OCI-M2 (cell line): Measurements from ENCODE around the gene NFIX.

Source experiments
- DNase-seq: peaks from one replicate; lab custom pipeline; 2025; ENCODE audit not compliant: unreplicated experiment; lab: John Stamatoyannopoulos, UW

NFIX gene

DNA sequence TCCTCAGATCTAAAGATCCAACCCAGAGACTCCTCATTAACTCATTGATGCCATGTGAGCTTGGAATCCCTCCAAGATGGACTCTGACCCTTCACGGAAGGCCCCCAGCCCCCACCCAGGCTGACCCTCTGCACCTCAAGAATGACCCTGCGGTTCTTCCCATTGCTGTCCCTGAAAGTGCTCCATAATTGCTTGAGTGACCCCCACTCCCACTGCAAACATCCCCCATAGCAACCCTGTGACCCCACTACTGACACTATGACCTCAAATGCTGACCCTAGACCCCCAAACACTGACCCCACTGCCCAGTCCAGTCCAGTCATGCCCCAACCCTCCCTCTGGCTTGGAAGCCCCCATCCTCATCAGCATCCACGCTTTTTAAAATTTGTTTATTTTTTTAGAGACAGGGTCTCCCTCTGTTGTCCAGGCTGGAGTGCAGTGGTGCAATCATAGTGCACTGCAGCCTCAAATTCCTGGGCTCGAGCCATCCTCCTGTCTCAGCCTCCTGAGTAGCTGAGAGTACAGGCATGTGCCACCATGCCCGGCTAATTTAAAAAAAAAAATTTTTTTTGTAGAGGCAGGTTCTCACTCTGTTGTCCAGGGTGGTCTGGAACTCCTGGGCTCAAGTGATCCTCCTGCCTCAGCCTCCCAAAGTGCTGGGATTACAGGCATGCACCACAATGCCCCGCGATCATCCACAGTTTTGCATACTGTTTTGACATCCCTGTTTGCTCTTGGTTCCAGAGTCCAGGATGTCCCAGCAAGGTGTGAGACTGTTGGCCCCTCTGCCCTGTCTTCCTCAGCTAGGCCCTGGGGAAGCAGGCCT is 106.5 kb downstream of the NFIX start:
- no peak for DNase-seq

DNA sequence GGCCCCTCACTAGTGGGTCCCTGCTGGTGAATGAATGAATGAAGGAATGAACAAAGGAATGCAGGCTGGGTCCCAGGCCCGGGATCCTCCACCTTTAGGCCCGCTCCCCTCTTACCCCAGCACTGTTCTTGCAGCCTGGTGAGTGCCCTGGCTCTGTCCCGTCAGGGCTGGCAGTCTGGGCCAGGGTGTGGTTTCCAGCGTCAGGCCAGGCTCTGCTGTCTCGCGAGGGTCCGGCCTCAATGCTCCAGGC is 107.1 kb downstream of the NFIX start:
- DNase-seq, result no peak

DNA sequence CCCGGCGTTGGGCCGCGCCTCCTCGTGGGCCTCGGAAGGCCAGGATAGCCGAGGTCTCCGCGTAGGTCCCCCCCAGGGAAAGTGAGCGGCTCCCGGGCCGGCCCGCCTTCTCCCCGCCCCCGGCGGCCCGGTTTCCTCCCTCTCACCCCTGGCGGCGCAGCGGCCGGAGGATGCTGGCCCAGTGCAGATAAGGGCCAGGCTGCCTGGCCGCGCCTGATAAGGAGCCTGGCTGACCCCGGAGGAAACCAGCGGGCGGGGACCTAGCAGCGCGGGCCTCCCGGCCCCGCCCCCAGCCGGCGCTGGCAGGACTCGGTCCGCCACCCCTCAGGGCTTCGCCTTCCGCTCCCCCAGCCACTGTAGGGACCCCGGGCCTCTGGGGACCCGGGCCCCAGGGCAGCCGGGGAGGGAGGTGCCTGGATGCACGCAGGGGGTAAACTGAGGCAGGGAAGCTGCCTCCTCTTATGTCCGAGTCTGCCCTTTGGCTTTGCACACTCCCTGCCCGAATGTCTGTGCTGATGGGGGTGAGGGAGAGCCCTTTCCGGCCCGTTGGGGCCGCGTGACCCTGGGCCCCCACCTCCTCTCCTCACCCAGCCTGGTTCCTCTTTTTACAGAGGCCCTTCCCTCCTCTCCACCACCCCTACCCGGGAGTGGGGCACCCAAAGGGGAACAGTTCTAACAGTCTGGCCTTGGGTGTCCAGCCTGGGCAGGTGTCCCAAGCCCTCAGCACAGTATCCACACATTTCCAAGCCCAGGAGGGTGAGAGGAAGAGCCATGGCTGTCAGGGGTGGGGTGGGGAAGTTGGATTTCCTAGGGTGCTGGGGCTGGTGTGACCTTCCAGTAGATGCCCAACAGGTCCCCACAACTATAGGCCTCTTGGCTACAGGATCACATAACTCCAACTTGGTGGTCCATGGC is 107.6 kb downstream of the NFIX start, which contains the start of gene LYL1:
Gene LYL1 (minus strand): TSS at position 193 of the 915 bp plus-strand sequence. CDS start 1,687 bp downstream, outside the sequence.
- no peak for DNase-seq

DNA sequence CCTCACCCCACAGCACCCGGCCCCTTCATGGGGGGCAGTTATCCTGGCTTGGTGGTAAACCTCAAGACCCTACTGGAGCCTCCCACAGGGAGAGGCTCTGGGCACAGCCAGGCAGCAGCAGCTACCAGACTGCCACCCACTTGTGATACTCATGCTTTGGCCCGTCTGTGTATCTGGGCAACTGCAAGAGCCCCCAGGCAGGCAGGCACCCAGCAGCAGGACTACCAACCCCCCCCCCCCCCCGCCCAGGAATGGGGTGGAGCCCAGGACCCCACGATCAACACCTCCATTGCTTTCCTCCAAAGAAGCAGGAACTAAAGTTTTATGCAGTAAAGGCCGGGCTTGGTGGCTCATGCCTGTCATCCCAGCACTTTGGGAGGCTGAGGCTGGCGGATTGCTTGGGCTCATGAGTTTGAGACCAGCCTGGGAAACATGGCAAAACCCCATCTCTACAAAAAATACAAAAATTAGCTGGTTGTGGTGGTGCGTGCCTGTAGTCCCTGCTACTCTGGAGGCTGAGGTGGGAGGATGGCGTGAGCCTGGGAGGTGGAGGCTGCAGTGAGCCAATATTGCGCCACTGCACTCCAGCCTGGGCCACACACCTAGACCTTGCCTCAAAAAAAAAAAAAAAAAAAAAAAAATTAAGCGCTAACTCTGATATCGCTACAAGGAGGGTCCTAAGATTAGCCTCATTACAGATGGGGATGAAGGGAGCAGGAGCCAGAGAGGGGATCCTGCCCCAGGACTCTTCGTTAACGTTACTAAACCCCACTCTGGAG is 108.5 kb downstream of the NFIX start:
- no peak for DNase-seq

DNA sequence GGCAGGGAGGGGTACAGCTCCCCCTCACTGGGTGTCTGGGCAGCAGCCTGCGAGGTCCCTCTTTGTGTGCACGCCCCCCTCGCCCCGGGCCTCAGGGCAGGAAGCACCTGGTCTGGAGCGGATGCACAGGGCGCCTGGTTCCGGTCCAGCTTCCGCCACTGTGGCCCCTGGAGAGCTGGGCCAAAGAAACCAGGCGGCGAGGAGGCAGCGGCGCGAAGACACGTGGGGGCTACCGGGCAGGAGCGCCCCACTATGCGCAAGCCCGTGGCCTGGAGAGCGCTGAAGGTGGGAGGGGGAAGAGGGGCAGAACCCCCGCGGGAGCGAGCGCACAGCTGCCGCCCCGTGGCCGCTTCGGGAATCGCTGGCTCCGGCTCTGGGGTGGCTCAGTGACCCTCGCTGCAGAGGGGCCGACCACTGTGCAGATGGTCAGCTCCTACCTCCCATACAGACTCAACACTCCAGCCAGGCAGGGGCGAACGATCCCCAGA is 109.1 kb downstream of the NFIX start:
- no peak for DNase-seq

DNA sequence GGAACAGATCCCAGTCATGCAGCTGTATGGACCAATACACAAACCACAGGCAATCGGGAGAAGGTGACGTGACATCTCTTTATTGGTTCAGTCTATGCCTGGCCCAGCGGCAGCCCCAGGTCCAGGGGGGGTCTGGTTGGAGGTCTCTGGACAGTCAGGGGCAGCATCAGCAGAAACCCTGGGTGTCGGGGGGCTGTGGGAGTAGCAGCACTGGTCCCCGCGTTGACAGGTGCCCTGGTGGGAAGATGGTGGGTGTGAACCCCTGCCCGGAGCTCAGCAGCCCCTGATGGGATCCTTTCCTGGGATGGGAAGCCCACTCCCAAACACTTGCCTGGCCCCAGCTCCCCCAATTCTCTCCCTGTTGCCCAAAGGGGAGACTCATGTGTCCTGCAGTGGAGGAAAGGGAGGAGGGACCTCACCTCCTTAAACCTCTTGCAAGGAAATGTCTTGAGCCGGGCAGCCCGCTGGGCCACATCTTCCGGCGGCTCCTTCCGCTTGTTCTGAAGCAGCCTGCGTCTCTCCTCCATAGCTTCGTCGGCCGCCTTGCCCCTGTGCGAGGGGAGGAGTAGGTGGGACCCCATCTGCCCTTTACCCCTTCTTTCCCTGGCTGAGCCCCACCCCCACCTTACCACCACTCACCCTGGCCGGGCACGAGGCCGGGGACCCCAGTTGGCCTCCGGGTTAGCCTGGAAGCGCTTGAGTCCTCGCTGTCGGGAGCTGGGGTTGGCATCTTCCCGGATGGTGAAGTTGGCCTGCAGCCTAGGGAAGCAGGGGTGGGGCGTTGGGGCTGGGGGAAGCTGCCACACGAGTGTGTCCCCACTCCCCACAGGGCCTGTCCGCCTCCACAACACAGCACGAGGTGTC is 109.8 kb downstream of the NFIX start:
- no peak for DNase-seq

DNA sequence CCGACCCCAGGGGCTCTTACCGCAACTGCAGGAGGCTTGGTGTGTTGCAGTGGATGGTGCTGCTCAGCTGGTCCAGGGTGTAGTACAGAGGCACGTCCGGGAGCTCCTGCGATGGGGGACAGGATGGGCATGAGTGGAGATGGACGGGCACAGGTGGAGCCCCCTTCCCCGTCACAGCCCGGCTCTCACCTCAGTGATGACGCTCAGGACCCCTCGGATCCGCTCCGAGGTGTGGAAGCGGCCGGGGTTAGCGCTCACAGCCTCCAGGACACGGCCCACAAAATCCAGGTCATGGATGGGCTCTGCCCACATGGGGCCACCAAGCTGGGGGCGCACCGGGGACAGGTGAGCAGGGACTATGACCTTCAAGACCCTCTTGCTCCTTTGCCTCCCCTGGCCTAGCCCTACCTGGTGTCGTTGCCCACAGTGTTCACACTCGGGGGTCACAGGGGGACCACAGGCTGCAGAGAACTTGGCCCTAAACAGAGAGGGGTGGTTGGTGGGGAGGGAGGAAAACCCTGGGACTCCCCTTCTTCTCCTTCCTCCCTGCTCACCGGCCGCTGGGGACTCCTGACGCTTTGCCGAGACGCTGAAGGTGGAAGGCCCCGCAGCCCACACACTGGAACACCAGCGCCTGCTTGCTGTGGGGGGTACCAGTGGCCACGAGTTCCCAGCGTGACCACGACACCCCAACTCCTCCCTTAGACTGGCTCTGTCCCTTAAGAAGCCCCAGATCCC is 114.3 kb downstream of the NFIX start:
- DNase-seq, result no peak

DNA sequence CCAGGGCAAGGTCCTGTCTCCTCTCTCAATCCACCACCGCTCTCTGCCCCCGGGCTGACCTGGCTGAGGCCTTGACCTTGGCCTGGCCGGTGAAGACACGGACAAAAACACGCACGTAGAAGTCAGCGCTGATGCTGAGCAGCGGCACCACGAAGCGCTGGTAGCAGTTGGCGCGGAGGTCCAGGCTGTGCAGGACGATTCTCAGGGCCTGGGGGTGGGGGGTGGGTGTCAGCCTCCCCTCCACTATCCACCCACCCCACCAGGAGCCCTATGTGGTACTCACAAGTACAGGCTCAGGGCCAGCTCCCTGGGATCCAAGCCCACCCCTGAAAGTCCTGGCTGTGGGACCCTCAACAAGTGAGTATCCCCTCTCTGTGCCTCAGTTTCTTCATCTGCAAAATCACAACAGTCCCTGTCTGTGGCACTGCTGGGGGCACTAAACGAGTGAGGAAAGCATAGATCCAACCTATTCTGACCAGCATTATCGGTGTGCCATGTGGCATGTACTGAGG is 114.9 kb downstream of the NFIX start:
- DNase-seq, result no peak

DNA sequence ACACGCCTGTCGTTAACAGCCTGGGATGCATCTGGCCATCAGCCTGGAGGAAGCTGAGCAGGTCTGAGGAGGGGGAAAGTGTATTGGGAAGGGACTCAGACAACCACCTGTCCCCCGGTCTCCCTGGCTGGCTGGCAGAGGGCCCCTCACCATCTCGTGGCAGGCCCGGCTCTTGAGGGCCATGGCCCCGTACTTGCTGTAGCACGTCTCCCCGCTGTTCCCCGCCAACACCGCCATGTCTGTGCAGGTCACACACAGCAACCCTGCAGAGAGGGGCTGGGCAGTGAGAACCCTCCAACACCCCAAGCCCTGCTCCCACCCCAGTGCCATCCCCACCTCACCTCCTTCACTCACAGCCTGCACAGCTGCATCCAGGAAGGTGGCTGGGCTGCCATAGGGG is 117.3 kb downstream of the NFIX start:
- no peak for DNase-seq

DNA sequence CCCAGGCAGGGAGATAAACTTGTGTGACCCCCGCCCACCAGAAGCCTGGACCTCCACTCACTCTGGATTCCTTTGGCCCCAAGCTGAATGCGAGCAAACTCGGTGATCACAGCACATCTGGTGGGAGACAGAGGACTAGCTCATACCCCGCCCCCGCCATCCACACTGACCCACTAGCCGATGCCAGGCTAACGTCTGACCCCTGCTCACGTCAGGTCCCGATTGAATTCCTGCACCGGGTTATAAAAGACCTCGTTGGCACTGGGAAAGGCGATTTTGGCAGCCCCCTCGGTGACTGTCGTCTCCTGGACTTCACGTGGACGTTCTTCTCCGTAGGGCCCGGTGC is 120.6 kb downstream of the NFIX start:
- no peak for DNase-seq

DNA sequence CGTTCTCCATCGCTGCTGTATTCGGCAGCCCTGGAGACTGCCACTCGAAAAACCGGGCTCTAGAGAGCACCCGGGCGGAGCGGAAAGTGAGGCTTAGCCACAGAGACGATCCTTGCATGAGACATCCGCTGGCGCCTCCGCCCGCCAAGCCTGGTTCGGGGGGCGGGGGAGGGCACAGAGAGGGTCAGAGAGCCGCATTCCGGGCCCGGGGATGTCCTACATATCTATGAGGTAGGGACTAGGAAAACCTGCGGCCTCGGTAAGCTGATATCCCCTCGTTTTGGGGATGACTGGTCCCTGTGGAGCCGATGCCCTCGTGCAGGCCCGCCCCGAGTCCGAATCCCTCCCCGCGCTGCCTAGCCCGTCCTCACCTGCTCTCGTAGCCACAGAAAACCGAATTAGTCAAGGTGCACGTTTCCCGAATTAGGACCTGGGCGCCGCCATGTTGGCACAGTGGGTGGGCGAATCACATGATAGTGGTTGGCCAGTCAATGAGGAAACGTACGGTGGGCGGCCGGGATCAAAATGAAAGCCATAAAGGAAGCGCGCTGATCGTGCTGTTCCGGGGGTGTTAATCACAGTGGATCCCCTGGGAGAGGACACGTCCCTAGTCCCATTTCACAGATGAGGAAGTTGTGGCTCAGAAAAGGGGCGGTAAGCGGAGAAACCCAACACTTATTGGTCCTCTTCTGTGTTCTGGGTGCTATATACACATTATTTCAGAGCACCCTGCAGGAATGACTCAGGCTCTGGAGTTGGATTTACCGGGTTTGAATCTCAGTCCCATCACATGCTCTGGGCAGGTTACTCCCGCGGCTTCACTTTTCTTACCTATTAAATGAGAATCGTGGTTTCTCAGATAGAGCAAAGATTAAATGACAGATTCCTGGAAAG is 121.3 kb downstream of the NFIX start, which contains the start of gene TRMT1:
Gene TRMT1 (minus strand): TSS at position 459 of the 894 bp plus-strand sequence. CDS start 341 bp downstream, at position 118.
- peak; percentile 82 for DNase-seq

DNA sequence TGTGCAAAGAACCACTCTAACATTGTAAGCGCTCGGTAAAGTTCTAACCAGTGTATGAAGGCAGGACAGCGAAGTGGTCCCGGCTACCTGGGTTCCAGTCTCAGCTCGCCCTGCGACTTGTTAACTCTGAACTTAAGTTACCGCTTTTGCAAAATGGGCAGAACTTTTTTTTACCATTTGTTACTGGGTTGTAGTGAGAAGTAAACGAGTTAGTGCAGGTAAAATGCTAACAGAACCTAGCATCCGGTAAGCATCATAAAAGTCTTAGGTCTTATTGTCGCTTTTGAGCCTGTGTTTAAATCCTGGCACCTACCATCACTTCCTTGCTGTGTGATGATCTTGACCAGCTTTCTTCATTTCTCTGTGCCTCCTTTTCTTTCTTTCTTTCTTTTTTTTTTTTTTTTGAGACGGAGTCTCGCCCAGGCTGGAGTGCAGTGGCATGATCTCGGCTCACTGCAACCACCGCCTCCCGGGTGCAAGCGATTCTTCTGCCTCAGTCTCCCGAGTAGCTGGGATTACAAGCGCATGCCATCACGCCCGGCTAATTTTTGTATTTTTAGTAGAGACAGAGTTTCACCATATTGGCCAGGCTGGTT is 122.0 kb downstream of the NFIX start:
- DNase-seq, result no peak

DNA sequence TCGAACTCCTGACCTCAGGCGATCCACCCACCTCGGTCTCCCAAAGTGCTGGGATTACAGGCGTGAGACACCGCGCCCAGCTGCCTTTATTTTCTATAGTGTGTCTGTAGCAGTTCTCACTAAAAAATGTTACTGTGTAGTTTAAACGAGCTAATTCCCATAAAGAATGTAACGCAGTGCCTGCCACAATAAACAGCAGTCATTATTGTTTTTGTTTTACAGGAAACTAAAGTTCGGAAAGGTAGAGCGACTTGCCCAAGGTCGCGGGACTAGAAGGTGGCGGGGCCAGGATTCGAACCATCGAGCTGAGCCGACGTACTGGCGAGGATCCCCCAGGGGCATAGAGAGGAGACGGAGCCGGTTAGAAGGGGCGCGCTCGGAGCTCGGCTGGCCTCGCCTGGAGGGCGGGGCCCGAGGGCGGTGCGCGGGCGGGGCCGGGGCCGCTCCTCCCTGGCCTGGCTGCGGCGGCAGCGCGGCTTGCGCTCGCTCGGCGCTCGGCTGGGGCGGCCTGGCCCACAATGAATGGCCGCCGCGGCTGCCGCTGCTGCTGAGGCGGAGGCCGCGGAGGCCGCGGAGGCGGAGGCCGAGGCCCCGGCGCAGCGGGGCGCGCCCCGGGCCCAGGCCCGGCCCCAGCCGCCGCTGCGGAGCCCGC is 122.6 kb downstream of the NFIX start, which contains the start of gene NACC1:
Gene NACC1 (plus strand): TSS at position 493 of the 652 bp plus-strand sequence. CDS start 16,944 bp downstream, outside the sequence.
- DNase-seq, result no peak

DNA sequence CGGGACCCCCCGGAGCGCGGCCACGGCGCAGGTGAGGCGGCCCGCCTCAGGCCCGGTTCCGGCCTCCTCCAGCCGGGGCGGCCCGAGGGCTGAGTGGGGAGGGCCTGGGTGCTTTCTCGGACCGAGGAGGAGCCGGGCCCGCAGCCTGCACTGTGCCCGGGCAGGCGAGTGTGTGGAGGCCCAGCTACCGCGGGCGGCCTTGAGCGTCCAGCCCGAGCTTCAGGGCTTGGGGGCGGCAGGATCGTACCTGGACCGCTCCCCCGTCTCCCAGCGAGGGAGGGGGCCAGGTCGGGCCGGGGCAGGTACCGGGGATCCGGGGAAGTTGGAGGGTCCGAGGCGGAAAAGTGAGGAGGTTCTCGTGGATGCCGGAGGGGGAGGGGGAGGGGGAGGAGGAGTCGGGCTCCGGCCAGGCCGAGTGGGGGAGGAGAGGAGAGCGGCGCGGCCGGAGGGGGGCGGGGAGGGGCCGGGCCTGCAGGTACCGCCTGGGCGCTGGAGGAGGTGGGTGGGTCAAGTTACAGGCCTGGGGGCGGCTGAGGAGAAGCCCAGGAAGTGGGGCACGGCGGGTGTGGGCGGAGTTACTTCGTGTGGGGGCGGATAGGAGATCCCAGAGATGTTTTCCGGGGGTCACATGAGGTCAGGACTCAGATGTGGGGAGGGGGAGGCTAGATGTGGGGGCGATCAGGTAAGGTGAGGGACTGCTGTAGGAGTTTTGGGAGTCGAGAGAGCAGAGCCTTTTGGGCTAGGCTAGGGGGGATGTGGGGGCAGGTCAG is 123.3 kb downstream of the NFIX start:
- DNase-seq, result no peak

DNA sequence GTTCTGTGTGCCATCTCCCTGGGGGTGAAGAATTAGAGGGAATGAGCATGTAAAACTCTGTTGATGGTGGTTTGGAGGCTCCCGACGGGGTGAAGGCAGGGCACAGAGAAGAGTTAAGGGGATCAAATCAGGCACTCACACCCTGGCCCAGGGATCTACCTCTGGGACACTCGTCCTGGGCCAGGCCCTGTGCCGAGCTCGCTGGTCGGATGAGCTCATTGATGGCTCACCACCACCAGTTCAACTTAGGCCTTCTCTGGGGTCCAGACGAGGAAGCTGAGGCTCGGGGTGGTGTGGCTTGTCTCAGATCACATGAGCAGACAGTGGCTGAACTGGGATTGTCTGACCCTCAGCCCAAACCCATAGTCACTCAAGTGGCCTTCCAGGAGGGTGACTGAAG is 124.4 kb downstream of the NFIX start:
- no peak for DNase-seq

DNA sequence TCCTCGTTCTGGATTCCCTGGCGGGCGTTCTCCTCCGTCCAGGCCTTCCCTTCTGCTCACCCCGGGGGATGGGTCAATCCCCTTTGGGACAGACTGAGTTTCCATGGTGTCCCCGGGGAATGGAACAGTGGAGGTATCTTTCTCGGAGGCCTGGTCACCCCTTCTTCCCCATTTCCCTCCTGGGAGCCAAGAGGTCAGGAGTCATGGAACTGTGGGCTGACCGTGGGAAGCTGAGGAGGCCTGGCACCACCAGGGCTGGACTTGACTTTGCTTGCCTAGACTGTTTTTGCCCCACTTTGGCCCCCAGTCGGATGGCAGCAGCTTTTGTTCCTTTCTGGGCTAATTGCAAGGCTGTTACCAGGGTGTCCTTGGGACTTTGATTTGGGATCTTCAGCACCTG is 124.8 kb downstream of the NFIX start:
- no peak for DNase-seq

DNA sequence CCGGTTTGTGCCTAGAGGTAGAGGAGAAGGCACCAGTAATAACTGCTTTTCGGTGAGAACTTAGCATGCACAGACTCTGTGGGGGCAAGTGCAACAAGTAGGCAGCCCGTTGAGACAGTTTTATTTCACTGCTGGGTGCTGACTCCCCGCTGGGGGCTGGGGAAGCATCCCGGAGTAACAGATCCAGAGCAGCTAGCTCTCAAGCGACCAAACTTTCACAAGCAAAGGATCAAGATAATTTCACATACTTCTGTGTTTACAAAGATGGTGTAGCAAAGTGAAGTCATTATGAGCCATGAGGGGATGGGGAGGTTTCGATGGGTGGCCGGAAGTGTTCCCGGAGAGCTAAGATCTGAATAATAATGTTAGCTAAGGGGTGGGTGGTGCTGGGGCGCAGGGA is 125.5 kb downstream of the NFIX start:
- no peak for DNase-seq
